ENCODE data around the gene C9orf72.

DNA sequence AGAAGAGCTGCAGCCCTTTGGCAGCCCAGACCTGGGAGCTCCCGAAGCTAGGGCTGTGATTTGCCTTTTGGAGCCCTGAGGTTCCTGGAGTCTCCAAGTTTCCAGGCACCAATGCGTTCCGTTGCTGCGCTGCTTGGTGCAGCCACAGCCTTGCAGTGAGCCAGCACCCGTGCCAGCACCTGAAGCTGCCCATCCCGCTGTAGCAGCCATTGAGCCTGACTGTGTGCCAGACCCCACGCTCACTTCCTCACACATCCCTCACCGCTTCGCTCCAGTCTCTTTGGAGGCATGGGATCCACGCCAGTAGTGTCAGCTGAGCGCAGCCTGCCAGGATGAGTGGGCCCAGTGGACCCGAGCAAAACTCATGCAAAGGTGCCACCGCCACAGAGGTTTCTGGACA, 22.5 kb upstream of the C9orf72 start:
- TF ChIP-seq, protein P1, sequence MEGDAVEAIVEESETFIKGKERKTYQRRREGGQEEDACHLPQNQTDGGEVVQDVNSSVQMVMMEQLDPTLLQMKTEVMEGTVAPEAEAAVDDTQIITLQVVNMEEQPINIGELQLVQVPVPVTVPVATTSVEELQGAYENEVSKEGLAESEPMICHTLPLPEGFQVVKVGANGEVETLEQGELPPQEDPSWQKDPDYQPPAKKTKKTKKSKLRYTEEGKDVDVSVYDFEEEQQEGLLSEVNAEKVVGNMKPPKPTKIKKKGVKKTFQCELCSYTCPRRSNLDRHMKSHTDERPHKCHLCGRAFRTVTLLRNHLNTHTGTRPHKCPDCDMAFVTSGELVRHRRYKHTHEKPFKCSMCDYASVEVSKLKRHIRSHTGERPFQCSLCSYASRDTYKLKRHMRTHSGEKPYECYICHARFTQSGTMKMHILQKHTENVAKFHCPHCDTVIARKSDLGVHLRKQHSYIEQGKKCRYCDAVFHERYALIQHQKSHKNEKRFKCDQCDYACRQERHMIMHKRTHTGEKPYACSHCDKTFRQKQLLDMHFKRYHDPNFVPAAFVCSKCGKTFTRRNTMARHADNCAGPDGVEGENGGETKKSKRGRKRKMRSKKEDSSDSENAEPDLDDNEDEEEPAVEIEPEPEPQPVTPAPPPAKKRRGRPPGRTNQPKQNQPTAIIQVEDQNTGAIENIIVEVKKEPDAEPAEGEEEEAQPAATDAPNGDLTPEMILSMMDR (IDR thresholded peaks at IDR 0.05), result no peak
- TF ChIP-seq POLR2AphosphoS5 (IDR thresholded peaks at IDR 0.05) (no peak), POLR2A (IDR thresholded peaks at IDR 0.05) (no peak)
